Measurements from ENCODE around the gene TMEM119. TPM values are rescaled to one million over a fixed set of nuclear protein-coding genes. Genes with fewer than 3 reads are reported as not detected.
"Not testable (repeated sequence)": the region's sequence is repeated elsewhere in the genome, so short reads cannot be mapped to it uniquely, and the experiment has no call there.

Gene TMEM119
- total RNA-seq, 1 experiment from 2014 or later = not detected

DNA sequence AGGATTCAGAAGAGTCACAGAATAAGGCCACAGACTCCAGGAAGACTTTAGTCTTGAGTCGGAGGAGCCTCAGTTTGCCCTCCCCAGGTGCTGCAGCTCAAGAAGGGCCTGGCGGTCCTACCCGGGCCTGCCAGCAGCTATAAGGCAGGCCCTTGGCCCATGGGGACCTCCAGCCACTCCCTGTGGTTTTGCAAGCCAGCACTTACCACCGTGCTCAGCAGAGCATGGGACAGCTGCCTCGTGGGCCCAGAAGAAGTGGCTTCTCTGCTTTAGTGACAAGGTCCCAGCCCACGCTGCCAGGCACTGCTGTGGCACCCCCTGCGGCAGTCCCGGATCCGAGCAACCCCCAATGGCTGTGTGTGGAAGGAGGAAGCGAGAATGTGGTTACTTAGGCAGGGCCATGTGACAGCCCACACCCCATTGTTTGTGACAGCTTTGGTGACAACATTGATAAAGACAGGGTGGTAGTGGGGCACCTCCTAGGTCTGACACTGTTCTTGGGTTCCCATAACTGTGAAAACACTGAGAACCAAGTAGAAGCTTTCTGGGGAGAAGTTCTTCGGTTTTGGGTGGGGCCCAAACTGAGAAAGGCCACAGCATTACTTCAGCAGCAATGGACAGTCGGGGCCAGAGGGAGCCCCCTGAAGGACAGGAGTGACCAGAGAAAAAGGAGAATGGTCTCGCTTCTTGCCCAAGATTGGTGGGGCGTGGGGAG is 35.8 kb upstream of the TMEM119 start, which contains the start of gene SELPLG:
TSS of gene SELPLG (minus strand) at position 361 of the 715 bp plus-strand sequence. CDS start 9,587 bp downstream, outside the sequence.
- CTCF ChIA-PET = no interaction called here

DNA sequence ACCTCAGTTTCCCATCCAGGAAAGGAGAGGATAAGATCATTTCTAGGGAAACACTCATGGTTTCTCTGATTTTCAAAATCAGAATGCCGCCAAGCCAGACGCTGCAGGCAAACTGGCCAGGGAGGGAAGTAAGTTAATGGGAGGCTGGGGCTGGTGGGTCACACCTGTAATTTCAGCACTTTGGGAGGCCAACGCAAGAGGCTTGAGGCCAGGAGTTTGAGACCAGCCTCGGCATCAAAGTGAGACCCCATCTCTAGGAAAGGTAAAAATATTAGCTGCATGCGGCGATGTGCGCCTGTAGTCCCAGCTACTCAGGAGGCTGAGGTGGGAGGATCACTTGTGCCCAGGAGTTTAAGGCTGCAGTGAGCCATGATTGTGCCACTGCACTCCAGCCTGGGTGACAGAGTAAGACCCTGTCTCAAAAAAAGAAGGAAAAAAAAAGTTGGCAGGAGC is 35.2 kb upstream of the TMEM119 start:
- no peak overlapping the region for H3K27ac Mint-ChIP-seq (ENCODE audit: unreplicated experiment)
- H3K4me3 Mint-ChIP-seq (ENCODE audit: low read depth, unreplicated experiment) = no peak overlapping the region
- H3K27me3 Mint-ChIP-seq (ENCODE audit: unreplicated experiment) = no peaks in the 10 kb centered on the region
- H3K36me3 Mint-ChIP-seq (ENCODE audit: insufficient read depth, unreplicated experiment) = no peaks in the 10 kb centered on the region
- intact Hi-C loops (cut with micrococcal nuclease; ENCODE audit: unreplicated experiment) = no loop called here
- H3K4me1 Mint-ChIP-seq (ENCODE audit: low read depth, unreplicated experiment) = peaks cover 49% of the 10 kb centered on the region
- BruUV-seq (replicated peaks) = no TSS peak
- TF ChIP-seq CTCF (IDR thresholded peaks at IDR 0.05; ENCODE audit: unreplicated experiment) = no peak
- no peak for DNase-seq
- CTCF ChIA-PET = interaction anchor here (0.6 kb wide), 1 partner anchor 48 kb away, joined by 3 read pairs; no protein-coding TSS in a partner anchor
- H3K9me3 Mint-ChIP-seq (ENCODE audit: low read depth, unreplicated experiment) = no peaks in the 10 kb centered on the region

More for the DNA sequence above, 35.8 kb upstream of the TMEM119 start, which contains the start of gene SELPLG:
- Mint-ChIP-seq H3K9me3 (ENCODE audit: low read depth, unreplicated experiment) (no peaks in the 10 kb centered on the region), H3K36me3 (ENCODE audit: insufficient read depth, unreplicated experiment) (peaks cover 5% of the 10 kb centered on the region), H3K4me1 (ENCODE audit: low read depth, unreplicated experiment) (peaks cover 43% of the 10 kb centered on the region), H3K27ac (ENCODE audit: unreplicated experiment) (no peak within 1 kb of the TSS), H3K27me3 (ENCODE audit: unreplicated experiment) (no peaks in the 10 kb centered on the region), H3K4me3 (ENCODE audit: low read depth, unreplicated experiment) (no peak within 1 kb of the TSS)
- intact Hi-C loops (cut with micrococcal nuclease; ENCODE audit: unreplicated experiment) = no loop called here
- BruUV-seq (replicated peaks) = no TSS peak
- no peak for DNase-seq
- no peak for TF ChIP-seq CTCF (IDR thresholded peaks at IDR 0.05; ENCODE audit: unreplicated experiment)

DNA sequence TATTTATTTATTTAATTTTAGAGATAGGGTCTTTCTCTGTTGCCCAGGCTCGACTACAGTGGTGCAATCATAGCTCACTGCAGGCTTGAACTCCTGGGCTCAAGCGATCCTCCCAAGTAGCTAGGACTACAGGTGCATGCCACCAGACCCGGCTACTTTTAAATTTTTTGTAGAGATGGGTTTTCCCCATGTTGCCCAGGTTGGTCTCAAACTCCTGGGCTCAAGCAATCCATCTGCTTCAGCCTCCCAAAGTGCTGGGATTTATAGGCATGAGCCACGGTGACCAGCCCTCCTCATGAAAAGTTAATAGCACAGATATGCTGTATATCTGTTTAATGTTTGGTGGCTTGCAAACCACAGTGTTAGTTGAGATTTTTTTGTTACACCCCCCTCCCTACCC is 33.4 kb upstream of the TMEM119 start:
- peaks cover 52% of the 10 kb centered on the region for H3K4me1 Mint-ChIP-seq (ENCODE audit: low read depth, unreplicated experiment)
- H3K4me3 Mint-ChIP-seq (ENCODE audit: low read depth, unreplicated experiment); DNase-seq; H3K27ac Mint-ChIP-seq (ENCODE audit: unreplicated experiment); H3K36me3 Mint-ChIP-seq (ENCODE audit: insufficient read depth, unreplicated experiment); intact Hi-C loops (cut with micrococcal nuclease; ENCODE audit: unreplicated experiment); H3K27me3 Mint-ChIP-seq (ENCODE audit: unreplicated experiment); H3K9me3 Mint-ChIP-seq (ENCODE audit: low read depth, unreplicated experiment); BruUV-seq (replicated peaks): not testable (repeated sequence)
- CTCF ChIA-PET = interaction anchor here (0.6 kb wide), 1 partner anchor 201 kb away, joined by 3 read pairs; no protein-coding TSS in a partner anchor

DNA sequence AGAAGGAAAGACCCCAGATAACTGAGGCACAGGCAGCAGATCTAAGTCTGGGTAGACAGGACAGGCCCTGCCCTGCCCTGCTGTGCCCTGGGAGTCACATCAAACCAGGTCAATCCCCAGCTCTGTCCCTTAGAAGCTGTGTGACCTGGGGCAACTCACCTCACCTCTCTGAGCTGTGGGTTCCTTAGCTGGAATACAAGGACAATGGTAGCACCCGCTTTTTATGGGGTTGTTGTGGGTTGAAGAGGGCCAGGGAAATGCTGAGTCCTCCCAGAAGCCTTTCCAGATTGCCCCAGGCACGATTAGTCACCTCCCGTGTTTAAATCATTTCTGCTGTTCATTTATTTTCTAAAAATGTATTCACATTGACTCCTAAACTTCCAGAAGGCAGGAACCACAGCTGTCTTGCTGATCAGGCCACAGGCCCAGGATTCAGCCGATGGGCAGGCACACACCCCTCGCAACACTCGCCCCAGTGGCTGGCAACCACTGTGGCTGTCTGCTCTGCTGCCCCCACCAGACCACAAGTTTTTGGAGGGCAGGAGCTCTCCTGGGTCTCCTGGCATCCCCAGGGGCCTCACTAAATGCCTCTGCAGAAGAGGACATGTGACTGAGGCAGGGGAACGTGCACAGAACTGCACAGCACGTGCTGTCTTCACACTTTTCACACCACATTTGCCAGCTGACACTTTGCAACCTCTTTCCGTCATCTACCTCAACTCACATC is 32.8 kb upstream of the TMEM119 start:
- Mint-ChIP-seq H3K27me3 (ENCODE audit: unreplicated experiment) (no peaks in the 10 kb centered on the region), H3K4me3 (ENCODE audit: low read depth, unreplicated experiment) (no peak overlapping the region), H3K36me3 (ENCODE audit: insufficient read depth, unreplicated experiment) (no peaks in the 10 kb centered on the region), H3K9me3 (ENCODE audit: low read depth, unreplicated experiment) (no peaks in the 10 kb centered on the region), H3K4me1 (ENCODE audit: low read depth, unreplicated experiment) (peaks cover 52% of the 10 kb centered on the region), H3K27ac (ENCODE audit: unreplicated experiment) (no peak overlapping the region)
- CTCF ChIA-PET = no interaction called here
- no peak for DNase-seq
- intact Hi-C loops (cut with micrococcal nuclease; ENCODE audit: unreplicated experiment) = no loop called here
- no peak for TF ChIP-seq CTCF (IDR thresholded peaks at IDR 0.05; ENCODE audit: unreplicated experiment)
- no TSS peak for BruUV-seq (replicated peaks)

Data from Calu3 (cell line).